WTC11 (cell line): Measurements from ENCODE around the gene XKR7.

Experiments used
- JUN ChIP-seq: sonication (generic); formaldehyde crosslinking; IDR thresholded peaks from 2 replicates; pipeline ENCODE4 v1.8.0; 2023; ENCODE audit warnings: mild to moderate bottlenecking, missing genetic modification reagents
- NR3C1 ChIP-seq: sonication (generic); formaldehyde crosslinking; conservative IDR thresholded peaks from 2 replicates; pipeline ENCODE4 v1.8.1; 2023; ENCODE audit warnings: low read depth, mild to moderate bottlenecking, missing genetic modification reagents
- PREB ChIP-seq: sonication (generic); formaldehyde crosslinking; IDR thresholded peaks from 2 replicates; pipeline ENCODE4 v1.8.1; 2022; ENCODE audit warnings: mild to moderate bottlenecking, missing genetic modification reagents, moderate library complexity, borderline replicate concordance
- PRRX2 ChIP-seq: fragments of 250-450 bp; sonication (Bioruptor Pico); IDR thresholded peaks from 2 replicates; pipeline ENCODE4 v1.8.0; 2021; ENCODE audit warnings: mild to moderate bottlenecking
- TEAD1 ChIP-seq: sonication (generic); formaldehyde crosslinking; IDR thresholded peaks from 2 replicates; pipeline ENCODE4 v1.8.0; 2022; ENCODE audit warnings: mild to moderate bottlenecking, missing genetic modification reagents
- ZNF263 ChIP-seq: sonication (generic); formaldehyde crosslinking; IDR thresholded peaks from 2 replicates; pipeline ENCODE4 v1.8.1; 2022; ENCODE audit warnings: low read depth, mild to moderate bottlenecking, moderate library complexity, missing genetic modification reagents
- ZNF416 ChIP-seq: fragments of 250-450 bp; sonication (Bioruptor Pico); IDR thresholded peaks from 2 replicates; pipeline ENCODE4 v1.9.0; 2021; ENCODE audit warnings: mild to moderate bottlenecking, inconsistent platforms
- TF ChIP-seq, protein P1 (sequence below): fragments of 200-600 bp; IDR thresholded peaks from 2 replicates; pipeline ENCODE4 v1.8.0; 2022; ENCODE audit warnings: antibody characterized with exemption
- TF ChIP-seq, protein P2 (sequence below): sonication (generic); formaldehyde crosslinking; IDR thresholded peaks from 2 replicates; pipeline ENCODE4 v1.8.1; 2022; ENCODE audit warnings: low read depth, mild to moderate bottlenecking, moderate library complexity, missing genetic modification reagents, borderline replicate concordance

DNA sequence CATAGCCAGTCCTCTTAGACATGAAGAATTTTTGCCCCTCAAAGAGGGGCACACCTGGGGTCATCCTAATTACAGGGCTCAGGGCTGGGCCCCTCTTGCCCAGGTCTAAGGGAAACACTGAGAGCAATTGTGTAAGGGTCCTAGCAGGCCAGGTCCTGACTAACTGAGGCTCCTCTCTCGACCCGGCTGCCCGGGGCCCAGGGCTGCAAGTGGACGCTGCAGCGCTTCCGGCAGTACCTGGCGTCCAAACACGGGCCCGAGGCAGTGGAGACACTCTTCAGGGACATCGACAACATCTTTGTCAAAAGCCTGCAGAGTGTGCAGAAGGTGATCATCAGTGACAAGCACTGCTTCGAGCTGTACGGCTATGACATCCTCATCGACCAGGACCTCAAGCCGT is 33.5 kb upstream of the XKR7 start:
- no peak for TF ChIP-seq ZNF263
- TF ChIP-seq TEAD1 (CRISPR knock-in tag), result no peak
- no peak for TF ChIP-seq PRRX2 (CRISPR knock-in tag)
- no peak for TF ChIP-seq JUN (CRISPR knock-in tag)
- TF ChIP-seq, protein P1, sequence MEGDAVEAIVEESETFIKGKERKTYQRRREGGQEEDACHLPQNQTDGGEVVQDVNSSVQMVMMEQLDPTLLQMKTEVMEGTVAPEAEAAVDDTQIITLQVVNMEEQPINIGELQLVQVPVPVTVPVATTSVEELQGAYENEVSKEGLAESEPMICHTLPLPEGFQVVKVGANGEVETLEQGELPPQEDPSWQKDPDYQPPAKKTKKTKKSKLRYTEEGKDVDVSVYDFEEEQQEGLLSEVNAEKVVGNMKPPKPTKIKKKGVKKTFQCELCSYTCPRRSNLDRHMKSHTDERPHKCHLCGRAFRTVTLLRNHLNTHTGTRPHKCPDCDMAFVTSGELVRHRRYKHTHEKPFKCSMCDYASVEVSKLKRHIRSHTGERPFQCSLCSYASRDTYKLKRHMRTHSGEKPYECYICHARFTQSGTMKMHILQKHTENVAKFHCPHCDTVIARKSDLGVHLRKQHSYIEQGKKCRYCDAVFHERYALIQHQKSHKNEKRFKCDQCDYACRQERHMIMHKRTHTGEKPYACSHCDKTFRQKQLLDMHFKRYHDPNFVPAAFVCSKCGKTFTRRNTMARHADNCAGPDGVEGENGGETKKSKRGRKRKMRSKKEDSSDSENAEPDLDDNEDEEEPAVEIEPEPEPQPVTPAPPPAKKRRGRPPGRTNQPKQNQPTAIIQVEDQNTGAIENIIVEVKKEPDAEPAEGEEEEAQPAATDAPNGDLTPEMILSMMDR, result no peak
- TF ChIP-seq NR3C1 (CRISPR knock-in tag), result no peak
- TF ChIP-seq PREB (CRISPR knock-in tag), result no peak
- TF ChIP-seq ZNF416 (CRISPR knock-in tag), result no peak
- TF ChIP-seq, protein P2, sequence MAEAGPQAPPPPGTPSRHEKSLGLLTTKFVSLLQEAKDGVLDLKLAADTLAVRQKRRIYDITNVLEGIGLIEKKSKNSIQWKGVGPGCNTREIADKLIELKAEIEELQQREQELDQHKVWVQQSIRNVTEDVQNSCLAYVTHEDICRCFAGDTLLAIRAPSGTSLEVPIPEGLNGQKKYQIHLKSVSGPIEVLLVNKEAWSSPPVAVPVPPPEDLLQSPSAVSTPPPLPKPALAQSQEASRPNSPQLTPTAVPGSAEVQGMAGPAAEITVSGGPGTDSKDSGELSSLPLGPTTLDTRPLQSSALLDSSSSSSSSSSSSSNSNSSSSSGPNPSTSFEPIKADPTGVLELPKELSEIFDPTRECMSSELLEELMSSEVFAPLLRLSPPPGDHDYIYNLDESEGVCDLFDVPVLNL (CRISPR knock-in tag), result no peak
